ENCODE measurements around the gene KRT28. TPM values are rescaled to one million over a fixed set of nuclear protein-coding genes. Genes with fewer than 3 reads are reported as not detected.

The KRT28 gene
- total and polyA plus RNA-seq, 2 donors (not counting 1 experiment from before 2014, with no cell fraction given), result not detected

DNA sequence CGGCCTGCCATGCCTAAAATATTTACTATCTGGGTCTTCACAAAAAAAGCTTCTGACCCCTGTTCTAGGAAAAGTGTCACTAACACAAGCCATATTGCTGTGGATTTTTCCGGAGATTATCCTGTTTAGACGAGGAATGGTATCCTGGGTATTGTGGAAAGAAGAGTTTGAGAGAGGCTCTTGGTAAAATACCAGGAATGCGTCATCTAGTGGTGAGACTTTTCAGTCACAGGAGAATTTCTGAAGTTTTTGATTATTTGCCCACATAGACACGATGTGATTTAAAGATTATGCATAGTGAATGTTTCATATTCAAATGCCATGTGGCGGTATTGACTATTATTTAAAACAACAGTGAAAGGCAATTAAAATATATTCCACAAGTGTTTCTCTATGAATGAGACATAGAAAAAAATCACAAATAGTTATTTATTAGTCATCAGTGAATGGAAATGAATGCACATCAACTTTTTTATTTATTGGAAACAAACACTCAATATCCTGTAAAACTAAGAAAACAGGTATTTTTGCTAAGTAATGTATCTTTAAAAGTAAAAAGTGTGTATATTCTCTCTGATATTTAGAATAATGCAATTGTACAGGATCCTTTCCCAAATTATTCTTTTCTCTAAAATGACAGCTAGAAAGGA is 7.8 kb downstream of the KRT28 start:
- H3K4me3 ChIP-seq (replicated peaks in 1 of 4; ENCODE audit: control extremely low read depth in 1 of 4, insufficient read depth in 1 of 4, low read depth in 3 of 4, low read length in 4 of 4), result no peak overlapping the region
- H3K27me3 ChIP-seq (ENCODE audit: control insufficient read depth, insufficient read depth, low read length), result peaks cover 11% of the 10 kb centered on the region
- H3K9me3 ChIP-seq (ENCODE audit: control insufficient read depth, insufficient read depth, low read depth, low read length), result no peaks in the 10 kb centered on the region
- H4K20me1 ChIP-seq (ENCODE audit: control insufficient read depth, extremely low read depth, insufficient read depth, low read length), result no peaks in the 10 kb centered on the region
- H3K36me3 ChIP-seq (ENCODE audit: control insufficient read depth, insufficient read depth, low read length), result no peaks in the 10 kb centered on the region
- DNase-seq (ENCODE audit: low read depth in 2 of 2), result peak; percentile 38 to 68
- TF ChIP-seq, protein P1, sequence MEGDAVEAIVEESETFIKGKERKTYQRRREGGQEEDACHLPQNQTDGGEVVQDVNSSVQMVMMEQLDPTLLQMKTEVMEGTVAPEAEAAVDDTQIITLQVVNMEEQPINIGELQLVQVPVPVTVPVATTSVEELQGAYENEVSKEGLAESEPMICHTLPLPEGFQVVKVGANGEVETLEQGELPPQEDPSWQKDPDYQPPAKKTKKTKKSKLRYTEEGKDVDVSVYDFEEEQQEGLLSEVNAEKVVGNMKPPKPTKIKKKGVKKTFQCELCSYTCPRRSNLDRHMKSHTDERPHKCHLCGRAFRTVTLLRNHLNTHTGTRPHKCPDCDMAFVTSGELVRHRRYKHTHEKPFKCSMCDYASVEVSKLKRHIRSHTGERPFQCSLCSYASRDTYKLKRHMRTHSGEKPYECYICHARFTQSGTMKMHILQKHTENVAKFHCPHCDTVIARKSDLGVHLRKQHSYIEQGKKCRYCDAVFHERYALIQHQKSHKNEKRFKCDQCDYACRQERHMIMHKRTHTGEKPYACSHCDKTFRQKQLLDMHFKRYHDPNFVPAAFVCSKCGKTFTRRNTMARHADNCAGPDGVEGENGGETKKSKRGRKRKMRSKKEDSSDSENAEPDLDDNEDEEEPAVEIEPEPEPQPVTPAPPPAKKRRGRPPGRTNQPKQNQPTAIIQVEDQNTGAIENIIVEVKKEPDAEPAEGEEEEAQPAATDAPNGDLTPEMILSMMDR (conservative IDR thresholded peaks at IDR 0.05 in 1 of 2, IDR thresholded peaks at IDR 0.05 in 1 of 2; ENCODE audit: low read depth in 1 of 2, low read length in 2 of 2), result peak; percentile 59 to 76
- no peak for TF ChIP-seq EZH2 (IDR thresholded peaks at IDR 0.05; ENCODE audit: low read length, missing control alignments)
- H3K27ac ChIP-seq (ENCODE audit: insufficient read depth, low read length), result no peak overlapping the region
- H3K4me1 ChIP-seq (ENCODE audit: control insufficient read depth, extremely low read depth, insufficient read depth, low read length), result no peaks in the 10 kb centered on the region
- H2AFZ ChIP-seq (ENCODE audit: low read length), result no peak overlapping the region
- H3K79me2 ChIP-seq (ENCODE audit: control insufficient read depth, insufficient read depth, low read length), result no peaks in the 10 kb centered on the region
- H3K4me2 ChIP-seq (ENCODE audit: extremely low read depth, insufficient read depth, low read length), result no peak overlapping the region
- no peak overlapping the region for H3K9ac ChIP-seq (ENCODE audit: insufficient read depth, low read length)

DNA sequence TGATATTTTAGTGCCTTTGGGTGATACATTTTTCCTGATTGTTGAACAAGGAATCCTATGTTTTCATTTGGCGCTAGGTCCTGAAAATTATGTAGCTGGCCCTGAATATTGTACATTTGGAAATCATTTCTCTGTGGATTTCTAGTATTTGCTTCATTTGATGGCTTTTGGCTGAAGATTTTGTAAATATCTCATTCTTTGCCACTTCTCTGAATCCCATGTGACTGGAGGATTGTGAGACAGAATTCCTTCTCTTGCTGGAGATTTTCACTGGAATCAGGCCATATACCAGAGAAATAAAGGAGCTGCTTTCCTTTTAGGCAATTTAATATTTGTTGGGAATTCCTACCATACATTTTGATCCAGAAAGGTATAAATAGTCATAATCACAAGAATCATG is 8.6 kb downstream of the KRT28 start:
- no peaks in the 10 kb centered on the region for H4K20me1 ChIP-seq (ENCODE audit: control insufficient read depth, extremely low read depth, insufficient read depth, low read length)
- H3K4me3 ChIP-seq (replicated peaks in 1 of 4; ENCODE audit: control extremely low read depth in 1 of 4, insufficient read depth in 1 of 4, low read depth in 3 of 4, low read length in 4 of 4), result no peak overlapping the region
- DNase-seq (ENCODE audit: low read depth in 2 of 2), result no peak
- no peak overlapping the region for H3K4me2 ChIP-seq (ENCODE audit: extremely low read depth, insufficient read depth, low read length)
- no peak overlapping the region for H2AFZ ChIP-seq (ENCODE audit: low read length)
- no peaks in the 10 kb centered on the region for H3K36me3 ChIP-seq (ENCODE audit: control insufficient read depth, insufficient read depth, low read length)
- H3K9ac ChIP-seq (ENCODE audit: insufficient read depth, low read length), result no peak overlapping the region
- peaks cover 9% of the 10 kb centered on the region for H3K27me3 ChIP-seq (ENCODE audit: control insufficient read depth, insufficient read depth, low read length)
- H3K27ac ChIP-seq (ENCODE audit: insufficient read depth, low read length), result no peak overlapping the region
- no peaks in the 10 kb centered on the region for H3K4me1 ChIP-seq (ENCODE audit: control insufficient read depth, extremely low read depth, insufficient read depth, low read length)
- TF ChIP-seq, protein P1 (conservative IDR thresholded peaks at IDR 0.05 in 1 of 2, IDR thresholded peaks at IDR 0.05 in 1 of 2; ENCODE audit: low read depth in 1 of 2, low read length in 2 of 2), result no peak
- no peak for TF ChIP-seq EZH2 (IDR thresholded peaks at IDR 0.05; ENCODE audit: low read length, missing control alignments)
- H3K79me2 ChIP-seq (ENCODE audit: control insufficient read depth, insufficient read depth, low read length), result no peaks in the 10 kb centered on the region
- no peaks in the 10 kb centered on the region for H3K9me3 ChIP-seq (ENCODE audit: control insufficient read depth, insufficient read depth, low read depth, low read length)

DNA sequence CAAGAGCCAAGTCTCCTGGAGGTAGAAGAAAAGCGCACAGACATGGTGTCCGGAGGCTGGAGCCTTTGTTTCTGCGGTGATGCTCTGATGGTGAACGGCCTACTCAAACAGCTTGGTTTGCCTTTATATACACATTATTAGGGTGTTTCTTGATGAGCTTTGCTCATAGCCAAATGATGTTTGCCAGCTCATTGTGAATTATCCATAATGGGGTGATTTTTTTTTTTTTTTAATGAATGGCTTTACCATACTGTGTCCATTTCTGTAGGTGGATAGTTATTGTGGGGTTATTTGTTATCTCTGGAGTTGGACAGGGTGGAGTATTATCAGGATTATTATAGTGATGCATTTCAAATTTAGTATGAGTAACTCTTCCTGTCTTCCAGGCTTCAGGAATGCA is 17.3 kb downstream of the KRT28 start, which contains the start of gene KRT27:
Gene KRT27, minus strand, starts transcription at position 101 of the 400 bp plus-strand sequence. Its CDS starts 57 bp downstream, at position 44.
- H4K20me1 ChIP-seq (ENCODE audit: control insufficient read depth, extremely low read depth, insufficient read depth, low read length), result no peaks in the 10 kb centered on the region
- peaks cover 10% of the 10 kb centered on the region for H3K27me3 ChIP-seq (ENCODE audit: control insufficient read depth, insufficient read depth, low read length)
- no peaks in the 10 kb centered on the region for H3K9me3 ChIP-seq (ENCODE audit: control insufficient read depth, insufficient read depth, low read depth, low read length)
- TF ChIP-seq, protein P1 (conservative IDR thresholded peaks at IDR 0.05 in 1 of 2, IDR thresholded peaks at IDR 0.05 in 1 of 2; ENCODE audit: low read depth in 1 of 2, low read length in 2 of 2), result no peak
- TF ChIP-seq EZH2 (IDR thresholded peaks at IDR 0.05; ENCODE audit: low read length, missing control alignments), result no peak
- no peak within 1 kb of the TSS for H3K4me3 ChIP-seq (replicated peaks in 1 of 4; ENCODE audit: control extremely low read depth in 1 of 4, insufficient read depth in 1 of 4, low read depth in 3 of 4, low read length in 4 of 4)
- no peaks in the 10 kb centered on the region for H3K4me1 ChIP-seq (ENCODE audit: control insufficient read depth, extremely low read depth, insufficient read depth, low read length)
- no peak within 1 kb of the TSS for H3K4me2 ChIP-seq (ENCODE audit: extremely low read depth, insufficient read depth, low read length)
- no peak for DNase-seq (ENCODE audit: low read depth in 2 of 2)
- H3K36me3 ChIP-seq (ENCODE audit: control insufficient read depth, insufficient read depth, low read length), result no peaks in the 10 kb centered on the region
- no peaks in the 10 kb centered on the region for H3K79me2 ChIP-seq (ENCODE audit: control insufficient read depth, insufficient read depth, low read length)
- no peak within 1 kb of the TSS for H3K27ac ChIP-seq (ENCODE audit: insufficient read depth, low read length)
- no peak within 1 kb of the TSS for H2AFZ ChIP-seq (ENCODE audit: low read length)
- H3K9ac ChIP-seq (ENCODE audit: insufficient read depth, low read length), result no peak within 1 kb of the TSS

Measured in fibroblast of lung (primary cell).